Measurements from ENCODE around the gene C1orf210.

The C1orf210 gene

DNA sequence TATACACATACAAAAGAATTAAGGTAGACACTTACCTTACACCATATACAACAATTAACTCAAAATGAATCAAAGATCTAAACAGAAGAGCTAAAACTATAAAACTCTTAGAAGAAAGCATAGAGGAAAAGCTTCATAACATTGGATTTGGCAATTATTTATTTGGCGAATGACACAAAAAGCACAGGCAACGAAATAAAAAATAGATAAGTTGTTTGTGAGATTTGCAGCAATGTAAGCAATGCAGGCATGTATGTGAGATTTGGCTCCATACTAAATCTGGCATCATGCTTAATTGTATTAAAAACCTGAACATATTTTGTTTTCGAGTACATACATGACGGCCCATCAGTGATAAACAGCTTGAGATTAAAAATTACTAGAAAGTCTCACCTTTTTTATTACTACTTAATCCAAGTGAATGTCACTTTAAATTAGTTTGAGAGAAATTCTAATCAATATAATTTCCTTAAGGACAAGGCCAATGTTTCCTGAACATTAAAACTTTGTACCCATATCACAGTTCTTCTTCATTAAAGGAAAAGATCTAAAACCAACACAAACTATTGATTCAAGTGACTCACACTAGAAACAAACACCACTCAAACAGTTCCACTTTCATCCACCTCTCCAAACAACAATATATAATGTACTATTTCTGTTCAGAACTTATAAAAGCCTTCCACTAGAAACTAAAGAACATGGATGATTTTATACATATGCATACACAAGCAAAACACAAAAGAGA, 38.7 kb downstream of the C1orf210 start:
- no peak for ATAC-seq (replicated peaks)
- no peak for DNase-seq
- Mint-ChIP-seq H3K9me3 (peaks cover 0 to 5% of the 10 kb centered on the region in 2 donors), H3K27ac (no peak overlapping the region), H3K36me3 (peaks cover 2 to 11% of the 10 kb centered on the region in 2 donors), H3K4me3 (no peak overlapping the region), H3K4me1 (peaks cover 7 to 12% of the 10 kb centered on the region in 2 donors), H3K27me3 (peaks cover 0 to 4% of the 10 kb centered on the region in 2 donors)

DNA sequence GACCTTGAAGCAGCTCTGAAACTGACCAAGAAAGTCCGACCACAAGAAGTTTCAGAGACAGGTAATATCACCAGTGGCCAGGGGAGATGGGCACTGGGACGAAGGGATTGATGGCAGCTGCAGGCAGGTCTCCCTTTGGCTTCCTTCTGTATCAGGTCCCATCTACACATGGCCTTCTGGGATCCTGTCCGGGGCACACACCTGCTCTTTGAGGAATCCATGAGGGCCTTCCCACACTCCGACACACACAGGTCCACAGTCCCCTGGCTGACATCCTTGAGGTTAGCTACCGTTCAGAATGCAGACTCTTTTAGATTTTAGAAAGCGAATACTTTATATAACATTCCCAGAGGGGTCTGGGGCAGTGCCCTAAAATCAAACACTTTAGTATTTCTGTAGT, 42.1 kb downstream of the C1orf210 start:
- ATAC-seq (replicated peaks) (no peak), DNase-seq (no peak)
- H3K27me3 Mint-ChIP-seq, result no peaks in the 10 kb centered on the region
- peaks cover 0 to 3% of the 10 kb centered on the region in 2 donors for H3K9me3 Mint-ChIP-seq
- no peak overlapping the region for H3K4me3 Mint-ChIP-seq
- peaks cover 5 to 10% of the 10 kb centered on the region in 2 donors for H3K36me3 Mint-ChIP-seq
- peaks cover 21 to 26% of the 10 kb centered on the region in 2 donors for H3K4me1 Mint-ChIP-seq
- peak overlapping the region; percentile 51 for H3K27ac Mint-ChIP-seq

DNA sequence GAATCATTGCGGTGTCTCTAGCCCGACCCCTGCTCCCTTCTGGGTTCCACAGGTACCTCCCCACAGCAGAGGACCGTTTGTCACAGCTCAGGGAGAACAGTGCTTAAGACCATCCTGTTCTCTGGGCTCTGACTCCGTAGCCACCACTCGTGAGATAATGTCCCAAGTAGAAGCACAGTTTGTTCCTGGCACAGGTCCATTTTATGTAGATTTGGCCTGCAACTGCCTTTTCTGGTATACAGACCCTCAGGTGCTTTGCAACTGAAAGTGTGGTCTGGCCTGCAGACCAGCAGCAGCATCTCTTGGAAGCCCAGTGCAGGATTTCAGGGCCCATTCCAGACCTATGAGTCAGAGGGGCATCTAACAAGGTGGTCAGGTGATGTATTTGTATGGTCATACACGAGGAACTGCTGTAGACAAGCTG, 44.0 kb downstream of the C1orf210 start:
- Mint-ChIP-seq H3K27me3 (no peaks in the 10 kb centered on the region), H3K9me3 (peaks cover 0 to 3% of the 10 kb centered on the region in 2 donors), H3K27ac (no peak overlapping the region), H3K36me3 (peaks cover 5 to 8% of the 10 kb centered on the region in 2 donors), H3K4me3 (no peak overlapping the region), H3K4me1 (peaks cover 30 to 37% of the 10 kb centered on the region in 2 donors)
- DNase-seq (no peak), ATAC-seq (replicated peaks) (no peak)

DNA sequence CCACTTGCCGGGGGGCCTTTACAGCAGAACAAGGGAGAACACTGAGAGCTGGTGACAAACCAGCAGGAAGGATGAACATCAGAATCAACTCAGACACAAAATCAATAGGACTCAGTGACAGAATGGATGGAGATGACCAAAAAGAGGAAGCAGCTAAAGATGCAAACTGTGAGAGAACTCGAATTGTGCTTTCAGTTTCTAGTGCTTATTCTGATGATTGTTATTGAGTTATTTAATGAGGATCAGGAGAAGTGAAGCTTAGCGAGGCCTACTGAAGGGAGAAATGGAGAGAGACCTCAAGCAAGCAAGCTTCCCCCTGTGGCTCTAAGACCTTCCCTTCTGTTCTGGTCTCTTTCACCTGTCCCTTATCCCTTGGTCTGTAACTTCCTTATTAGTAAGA, 45.9 kb downstream of the C1orf210 start:
- ATAC-seq (replicated peaks) (peak; percentile 90), DNase-seq (no peak)
- peaks cover 30 to 37% of the 10 kb centered on the region in 2 donors for H3K4me1 Mint-ChIP-seq
- peaks cover 0 to 3% of the 10 kb centered on the region in 2 donors for H3K9me3 Mint-ChIP-seq
- H3K36me3 Mint-ChIP-seq, result peaks cover 7 to 13% of the 10 kb centered on the region in 2 donors
- peak overlapping the region; percentile 12 to 17 for H3K4me3 Mint-ChIP-seq
- H3K27ac Mint-ChIP-seq, result peak overlapping the region; percentile 82
- peaks cover 6% of the 10 kb centered on the region in 2 donors for H3K27me3 Mint-ChIP-seq

GRCh38 chr1:43238991-43239469, 46.4 kb downstream of the C1orf210 start:
- Mint-ChIP-seq H3K4me3 (no peak overlapping the region), H3K4me1 (peaks cover 30 to 37% of the 10 kb centered on the region in 2 donors), H3K27ac (peak overlapping the region; percentile 82), H3K27me3 (peaks cover 6% of the 10 kb centered on the region in 2 donors), H3K9me3 (peaks cover 0 to 3% of the 10 kb centered on the region in 2 donors), H3K36me3 (peaks cover 6 to 13% of the 10 kb centered on the region in 2 donors)
- DNase-seq (no peak), ATAC-seq (replicated peaks) (peak; percentile 51 to 57)

- Mint-ChIP-seq H3K4me3 (peak overlapping the region in 1 of 2 donors; percentile 1), H3K4me1 (peaks cover 30 to 37% of the 10 kb centered on the region in 2 donors), H3K27me3 (peaks cover 6% of the 10 kb centered on the region in 2 donors), H3K27ac (peak overlapping the region; percentile 65), H3K36me3 (peaks cover 6 to 17% of the 10 kb centered on the region in 2 donors), H3K9me3 (peaks cover 0 to 3% of the 10 kb centered on the region in 2 donors)
- peak; percentile 40 for DNase-seq
- ATAC-seq (replicated peaks), result peak; percentile 51 to 61
These were observed 47.3 kb downstream of the C1orf210 start for GRCh38 chr1:43238085-43238484.

GRCh38 chr1:43237121-43237520, 48.3 kb downstream of the C1orf210 start:
- ATAC-seq (replicated peaks) (no peak), DNase-seq (no peak)
- peaks cover 6% of the 10 kb centered on the region in 2 donors for H3K27me3 Mint-ChIP-seq
- no peak overlapping the region for H3K4me3 Mint-ChIP-seq
- no peak overlapping the region for H3K27ac Mint-ChIP-seq
- peaks cover 6 to 17% of the 10 kb centered on the region in 2 donors for H3K36me3 Mint-ChIP-seq
- H3K9me3 Mint-ChIP-seq, result peaks cover 0 to 3% of the 10 kb centered on the region in 2 donors
- H3K4me1 Mint-ChIP-seq, result peaks cover 29 to 39% of the 10 kb centered on the region in 2 donors

- Mint-ChIP-seq H3K36me3 (peaks cover 5 to 18% of the 10 kb centered on the region in 2 donors), H3K27ac (no peak overlapping the region), H3K9me3 (peaks cover 0 to 3% of the 10 kb centered on the region in 2 donors), H3K27me3 (peaks cover 6% of the 10 kb centered on the region in 2 donors), H3K4me3 (no peak overlapping the region), H3K4me1 (peaks cover 28 to 41% of the 10 kb centered on the region in 2 donors)
- DNase-seq (no peak), ATAC-seq (replicated peaks) (no peak)
These were observed 49.8 kb downstream of the C1orf210 start for GRCh38 chr1:43235451-43236121.

DNA sequence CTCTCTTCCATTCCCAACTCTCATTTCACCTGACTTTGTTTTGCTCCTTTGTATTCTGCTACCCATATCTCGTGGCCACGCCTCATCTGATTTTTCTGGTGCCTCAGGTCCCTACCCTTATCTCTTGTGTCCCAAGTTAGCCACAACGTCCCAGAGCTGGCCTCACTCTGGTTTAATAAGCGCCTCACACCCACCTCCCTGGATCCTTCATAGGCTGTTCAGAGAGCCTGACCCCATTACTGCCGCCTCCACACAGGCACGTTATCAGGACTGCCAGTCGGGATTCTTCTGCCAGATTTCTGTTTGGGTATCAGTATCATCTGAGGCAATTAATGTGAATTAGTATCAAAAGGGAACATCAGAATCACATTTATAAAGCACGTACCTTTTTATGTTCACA, 50.3 kb downstream of the C1orf210 start:
- no peak for DNase-seq
- Mint-ChIP-seq H3K27ac (no peak overlapping the region), H3K27me3 (peaks cover 6% of the 10 kb centered on the region in 2 donors), H3K36me3 (peaks cover 3 to 16% of the 10 kb centered on the region in 2 donors), H3K4me1 (peaks cover 23 to 35% of the 10 kb centered on the region in 2 donors), H3K4me3 (no peak overlapping the region), H3K9me3 (no peaks in the 10 kb centered on the region)
- no peak for ATAC-seq (replicated peaks)

- DNase-seq, result no peak
- peaks cover 6% of the 10 kb centered on the region in 2 donors for H3K27me3 Mint-ChIP-seq
- no peak overlapping the region for H3K27ac Mint-ChIP-seq
- no peak overlapping the region for H3K4me3 Mint-ChIP-seq
- ATAC-seq (replicated peaks), result no peak
- H3K4me1 Mint-ChIP-seq, result peaks cover 17 to 28% of the 10 kb centered on the region in 2 donors
- no peaks in the 10 kb centered on the region for H3K9me3 Mint-ChIP-seq
- peaks cover 3 to 16% of the 10 kb centered on the region in 2 donors for H3K36me3 Mint-ChIP-seq
These were observed 51.1 kb downstream of the C1orf210 start for GRCh38 chr1:43234267-43234666.

DNA sequence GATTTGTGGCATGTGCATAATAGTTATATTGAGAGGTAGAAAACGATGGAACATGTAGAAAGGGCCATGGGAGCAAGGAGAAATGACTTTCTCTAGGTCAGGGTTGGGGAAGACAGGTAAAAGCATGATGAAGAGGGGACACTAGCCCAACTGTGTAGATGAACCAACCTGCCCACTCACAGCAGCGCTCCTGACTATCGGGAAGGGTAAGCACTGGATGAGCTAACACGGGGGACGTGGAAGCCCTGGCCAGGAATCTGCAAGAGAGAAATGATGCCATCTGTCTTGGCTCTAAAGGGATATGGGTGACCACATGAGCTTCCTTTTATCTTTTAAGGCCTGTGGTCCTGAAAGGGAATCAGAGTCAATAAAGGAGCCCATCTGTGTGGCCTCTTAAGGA, 51.8 kb downstream of the C1orf210 start:
- DNase-seq (no peak), ATAC-seq (replicated peaks) (no peak)
- Mint-ChIP-seq H3K27me3 (peaks cover 6% of the 10 kb centered on the region in 2 donors), H3K36me3 (peaks cover 3 to 16% of the 10 kb centered on the region in 2 donors), H3K4me3 (no peak overlapping the region), H3K9me3 (no peaks in the 10 kb centered on the region), H3K27ac (no peak overlapping the region), H3K4me1 (peaks cover 12 to 21% of the 10 kb centered on the region in 2 donors)

- peaks cover 6 to 17% of the 10 kb centered on the region in 2 donors for H3K4me1 Mint-ChIP-seq
- H3K27me3 Mint-ChIP-seq, result peaks cover 6% of the 10 kb centered on the region in 2 donors
- no peak overlapping the region for H3K4me3 Mint-ChIP-seq
- ATAC-seq (replicated peaks) (no peak), DNase-seq (no peak)
- H3K36me3 Mint-ChIP-seq, result peaks cover 3 to 21% of the 10 kb centered on the region in 2 donors
- no peak overlapping the region for H3K27ac Mint-ChIP-seq
- H3K9me3 Mint-ChIP-seq, result no peaks in the 10 kb centered on the region
These were observed 52.9 kb downstream of the C1orf210 start for GRCh38 chr1:43232482-43232881.

DNA sequence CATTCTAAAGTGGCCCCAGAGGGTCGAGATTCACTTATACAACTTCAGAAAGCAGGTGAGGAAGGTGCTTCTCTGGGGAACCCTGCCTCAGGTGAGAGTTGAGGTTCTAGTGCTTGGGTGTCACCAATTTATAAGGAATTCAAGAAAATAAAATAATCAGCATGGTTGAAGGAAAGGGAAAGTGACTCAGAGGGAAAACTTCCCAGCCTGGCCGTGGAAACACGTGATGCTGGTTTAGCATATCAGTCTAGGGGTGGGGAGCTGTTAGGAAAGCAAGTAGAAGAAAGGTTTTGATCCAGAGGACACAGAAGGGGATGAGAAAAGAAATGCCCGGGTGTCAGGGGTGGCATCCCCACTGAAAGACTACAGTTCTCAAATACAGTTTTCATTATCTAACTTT, 53.3 kb downstream of the C1orf210 start:
- Mint-ChIP-seq H3K27me3 (peaks cover 6% of the 10 kb centered on the region in 2 donors), H3K27ac (no peak overlapping the region), H3K4me3 (no peak overlapping the region), H3K36me3 (peaks cover 3 to 18% of the 10 kb centered on the region in 2 donors), H3K9me3 (no peaks in the 10 kb centered on the region), H3K4me1 (peaks cover 7 to 17% of the 10 kb centered on the region in 2 donors)
- no peak for ATAC-seq (replicated peaks)
- no peak for DNase-seq

All from stimulated activated naive B cell treated with anti-CD40 and anti-IgM and Interleukin-4, amounts not matched to agents 10 μg/mL and 1 μg/mL and 100 μg/mL, for 72 hours (primary cell).